ENCODE data around the gene PBOV1.

- TF ChIP-seq SMC3 (IDR thresholded peaks at IDR 0.05) (no peak), CTCF (IDR thresholded peaks at IDR 0.05) (no peak), POLR2AphosphoS2 (conservative IDR thresholded peaks at IDR 0.05; ENCODE audit: low read length) (no peak), CBX8 (IDR thresholded peaks at IDR 0.05) (no peak), POLR2A (IDR thresholded peaks at IDR 0.05; ENCODE audit: low read length) (no peak), EP300 (IDR thresholded peaks at IDR 0.05) (no peak), RFX5 (IDR thresholded peaks at IDR 0.05) (no peak), RAD21 (conservative IDR thresholded peaks at IDR 0.05 in 1 of 2, IDR thresholded peaks at IDR 0.05 in 1 of 2) (no peak), TP53 (CRISPR knock-in tag; IDR thresholded peaks at IDR 0.05) (no peak), MAZ (IDR thresholded peaks at IDR 0.05; ENCODE audit: borderline replicate concordance, low read depth, low read length) (no peak), RNF2 (IDR thresholded peaks at IDR 0.05; ENCODE audit: borderline replicate concordance, low read depth) (no peak), ZC3H11A (IDR thresholded peaks at IDR 0.05) (no peak), E2F6 (IDR thresholded peaks at IDR 0.05; ENCODE audit: borderline replicate concordance, low read depth) (no peak), EHMT2 (IDR thresholded peaks at IDR 0.05; ENCODE audit: low read depth) (no peak)
Observed at GRCh38 chr6:138222901-138223546, 4.7 kb upstream of the PBOV1 start.

Data from A549 (cell line).